IMR-90 (cell line): ENCODE measurements around the gene RSBN1L. TPM values are rescaled to one million over a fixed set of nuclear protein-coding genes. Genes with fewer than 3 reads are reported as not detected.

ENCODE experiments used
- ATAC-seq: fragments of 200-7000 bp; cut with Tn5 transposase; 2 replicates; pipeline ENCODE4 v1.9.1; 2020; ENCODE audit warnings: low read depth, mild to moderate bottlenecking, moderate library complexity
- BruUV-seq: library from RNA; stranded (reverse); fragments of 400-500 nt; replicated peaks from 2 replicates; lab custom pipeline; 2021; lab: Mats Ljungman, UMichigan
- CTCF ChIA-PET: fragments of 300-600 bp; formaldehyde crosslinking; extraction: SDS; loops from one replicate; lab custom pipeline; 2021; ENCODE audit warnings: antibody characterized with exemption; lab: Yijun Ruan, JAX
- POLR2A ChIA-PET: fragments of 300-600 bp; sonication (Branson Sonifier 250); formaldehyde crosslinking; loops from one replicate; lab custom pipeline; 2022; ENCODE audit warnings: antibody characterized with exemption; ENCODE audit not compliant: unreplicated experiment; lab: Charles Lee
- DNase-seq: peaks from one replicate; pipeline ENCODE4 v3.0.0; 2013
- H2AFZ ChIP-seq: replicated peaks from 2 replicates; pipeline ENCODE3; 2013; ENCODE audit warnings: low read length, mild to moderate bottlenecking; ENCODE audit not compliant: poor library complexity
- H2AK5ac ChIP-seq: 2 replicates; pipeline ENCODE4 v1.6.1; 2013; ENCODE audit warnings: low read depth, low read length, inconsistent platforms
- H2AK9ac ChIP-seq: replicated peaks from 2 replicates; pipeline ENCODE3; 2013; ENCODE audit warnings: mild to moderate bottlenecking, low read depth, low read length, moderate library complexity; ENCODE audit not compliant: poor library complexity
- H2BK120ac ChIP-seq: 2 replicates; pipeline ENCODE4 v1.6.1; 2013; ENCODE audit warnings: low read depth, low read length, inconsistent platforms
- H2BK15ac ChIP-seq: 3 replicates; pipeline ENCODE4 v1.6.1; 2013; ENCODE audit warnings: low read depth, low read length, inconsistent platforms
- H2BK20ac ChIP-seq: 2 replicates; pipeline ENCODE4 v1.6.1; 2013; ENCODE audit warnings: low read depth, mild to moderate bottlenecking, inconsistent platforms, low read length, moderate library complexity
- H2BK5ac ChIP-seq: 2 replicates; pipeline ENCODE4 v1.6.1; 2013; ENCODE audit warnings: mild to moderate bottlenecking, low read depth, low read length, inconsistent platforms; ENCODE audit not compliant: poor library complexity, severe bottlenecking
- H3K14ac ChIP-seq: replicated peaks from 2 replicates; pipeline ENCODE4 v1.6.1; 2013; ENCODE audit warnings: low read depth, low read length, inconsistent platforms
- H3K18ac ChIP-seq: 2 replicates; pipeline ENCODE4 v1.6.1; 2013; ENCODE audit warnings: low read depth, low read length, control low read depth
- H3K23ac ChIP-seq: 2 replicates; pipeline ENCODE4 v1.6.1; 2013; ENCODE audit warnings: low read depth, low read length, inconsistent platforms
- H3K27ac ChIP-seq: 2 replicates; pipeline ENCODE4 v1.5.1; 2013; ENCODE audit warnings: mild to moderate bottlenecking, control low read depth, low read length; ENCODE audit not compliant: insufficient read depth
- H3K27me3 ChIP-seq: 2 replicates; pipeline ENCODE4 v1.6.1; 2013; ENCODE audit warnings: low read length; ENCODE audit not compliant: control insufficient read depth, insufficient read depth
- H3K36me3 ChIP-seq: 2 replicates; pipeline ENCODE4 v1.6.1; 2013; ENCODE audit warnings: low read length, mixed read lengths; ENCODE audit not compliant: control insufficient read depth, insufficient read depth
- H3K4ac ChIP-seq: 2 replicates; pipeline ENCODE4 v1.6.1; 2013; ENCODE audit warnings: low read depth, low read length, inconsistent platforms
- H3K4me1 ChIP-seq: 2 replicates; pipeline ENCODE4 v1.6.1; 2013; ENCODE audit warnings: low read length, mixed read lengths; ENCODE audit not compliant: control insufficient read depth, insufficient read depth
- H3K4me2 ChIP-seq: 2 replicates; pipeline ENCODE4 v1.6.1; 2013; ENCODE audit warnings: low read depth, mild to moderate bottlenecking, control low read depth, low read length, moderate library complexity
- H3K4me3 ChIP-seq: 2 replicates; pipeline ENCODE4 v1.5.1; 2013; ENCODE audit warnings: low read depth, mild to moderate bottlenecking, control low read depth, low read length, moderate library complexity; ENCODE audit not compliant: insufficient read depth
- H3K56ac ChIP-seq: 2 replicates; pipeline ENCODE4 v1.6.1; 2013; ENCODE audit warnings: low read length, inconsistent platforms; ENCODE audit not compliant: insufficient read depth; ENCODE audit errors: extremely low read depth
- H3K79me1 ChIP-seq, 2 experiments: 2 replicates each; pipeline ENCODE4 v1.6.1; 2013; ENCODE audit warnings: low read length in 2 of 2, inconsistent platforms in 1 of 2, low read depth in 1 of 2
- H3K9ac ChIP-seq: 2 replicates; pipeline ENCODE4 v1.6.1; 2013; ENCODE audit warnings: low read depth, low read length, control low read depth
- H3K9me1 ChIP-seq: 2 replicates; pipeline ENCODE4 v1.6.1; 2013; ENCODE audit warnings: low read length, inconsistent platforms; ENCODE audit not compliant: insufficient read depth
- H3K9me3 ChIP-seq: 2 replicates; pipeline ENCODE4 v1.6.1; 2013; ENCODE audit warnings: low read length; ENCODE audit not compliant: control insufficient read depth, insufficient read depth
- H4K20me1 ChIP-seq: 2 replicates; pipeline ENCODE4 v1.6.1; 2013; ENCODE audit warnings: low read length, inconsistent platforms; ENCODE audit not compliant: insufficient read depth
- H4K5ac ChIP-seq: 2 replicates; pipeline ENCODE4 v1.6.1; 2013; ENCODE audit warnings: mild to moderate bottlenecking, low read depth, low read length, control low read depth
- H4K8ac ChIP-seq, 2 experiments: 2 replicates each; pipeline ENCODE4 v1.6.1; 2013; ENCODE audit warnings: low read depth in 2 of 2, low read length in 2 of 2, control low read depth in 1 of 2, inconsistent platforms in 1 of 2
- H4K91ac ChIP-seq: 2 replicates; pipeline ENCODE4 v1.6.1; 2013; ENCODE audit warnings: low read depth, low read length, inconsistent platforms; ENCODE audit not compliant: insufficient read depth
- BHLHE40 ChIP-seq: fragments of 150-350 bp; IDR thresholded peaks from 2 replicates; pipeline ENCODE4 v1.6.1; 2016; ENCODE audit warnings: mild to moderate bottlenecking, low read depth, low read length
- CEBPB ChIP-seq: IDR thresholded peaks from 2 replicates; pipeline ENCODE4 v1.6.1; 2012; ENCODE audit warnings: low read depth, low read length, improper control_type of control experiment
- CHD1 ChIP-seq: IDR thresholded peaks from 2 replicates; pipeline ENCODE4 v1.6.1; 2012; ENCODE audit warnings: low read depth, low read length, improper control_type of control experiment
- FOS ChIP-seq: fragments of 150-350 bp; IDR thresholded peaks from 2 replicates; pipeline ENCODE4 v1.6.1; 2016; ENCODE audit warnings: low read depth, low read length
- MAFK ChIP-seq: IDR thresholded peaks from 2 replicates; pipeline ENCODE4 v1.6.1; 2012; ENCODE audit warnings: low read depth, low read length, improper control_type of control experiment
- MAZ ChIP-seq: IDR thresholded peaks from 2 replicates; pipeline ENCODE4 v1.6.1; 2012; ENCODE audit warnings: low read depth, mild to moderate bottlenecking, low read length, improper control_type of control experiment, moderate library complexity, borderline replicate concordance
- MXI1 ChIP-seq: IDR thresholded peaks from 2 replicates; pipeline ENCODE4 v1.6.1; 2012; ENCODE audit warnings: low read depth, mild to moderate bottlenecking, low read length, moderate library complexity, borderline replicate concordance
- NFE2L2 ChIP-seq: fragments of 150-350 bp; IDR thresholded peaks from 2 replicates; pipeline ENCODE4 v1.6.1; 2016; ENCODE audit warnings: low read depth, mild to moderate bottlenecking, low read length
- RAD21 ChIP-seq: IDR thresholded peaks from 2 replicates; pipeline ENCODE4 v1.6.1; 2012; ENCODE audit warnings: low read length, improper control_type of control experiment
- RCOR1 ChIP-seq: IDR thresholded peaks from 2 replicates; pipeline ENCODE4 v1.6.1; 2012; ENCODE audit warnings: mild to moderate bottlenecking, low read length, improper control_type of control experiment; ENCODE audit not compliant: insufficient replicate concordance
- RFX5 ChIP-seq: IDR thresholded peaks from 2 replicates; pipeline ENCODE4 v1.8.0; 2012; ENCODE audit warnings: low read depth, mild to moderate bottlenecking, low read length, moderate library complexity
- SMC3 ChIP-seq: fragments of 150-350 bp; IDR thresholded peaks from 2 replicates; pipeline ENCODE4 v1.6.1; 2016; ENCODE audit warnings: low read depth, mild to moderate bottlenecking, antibody characterized with exemption, low read length, moderate library complexity
- WGBS, 2 experiments: methylation state at CpG; one replicate each; pipeline versions ENCODE4 v1.1.5 to v1.1.7; 2013; ENCODE audit warnings: missing lambda C conversion rate in 2 of 2; ENCODE audit not compliant: insufficient read length in 1 of 2; ENCODE audit errors: extremely low coverage in 2 of 2; 5-methylcytosine and 5-hydroxymethylcytosine counted together
- dilution Hi-C: fragments of 300-500 bp; cut with HindIII; formaldehyde crosslinking; loops from one replicate; pipeline ENCODE4 v1.14.3; 2018; ENCODE audit warnings: low sequenced_read_pairs; ENCODE audit not compliant: unreplicated experiment
- in situ Hi-C: fragments of 300-500 bp; cut with MboI; formaldehyde crosslinking; loops from 3 replicates; pipeline ENCODE4 v1.14.3; 2019; ENCODE audit warnings: low sequenced_read_pairs, inconsistent platforms, mixed read lengths
- intact Hi-C: fragments of 100-400 bp; cut with micrococcal nuclease; formaldehyde crosslinking; loops from 2 replicates; pipeline ENCODE4 v1.10.0; 2022
- polyA plus RNA-seq, 3 experiments: library from polyadenylated mRNA; depleted of rRNA; stranded (reverse); fragments of >200 nt; gene quantifications; 2 replicates each; pipeline ENCODE4 v1.2.3, GENCODE V29; 2012; ENCODE audit warnings: low replicate concordance in 1 of 3
- total RNA-seq: library from RNA; depleted of rRNA; stranded (reverse); fragments of >200 nt; gene quantifications from 2 replicates; pipeline ENCODE4 v1.2.3, GENCODE V29; 2012
- TF ChIP-seq, protein P1 (sequence below): fragments of 150-350 bp; IDR thresholded peaks from 2 replicates; pipeline ENCODE4 v1.6.1; 2016; ENCODE audit warnings: low read depth, mild to moderate bottlenecking, low read length, moderate library complexity, borderline replicate concordance
- TF ChIP-seq, protein P2 (sequence below): conservative IDR thresholded peaks from 2 replicates; pipeline ENCODE4 v1.5.1; 2012; ENCODE audit warnings: mild to moderate bottlenecking, low read depth, low read length, improper control_type of control experiment
- TF ChIP-seq, protein P3 (sequence below): fragments of 150-350 bp; IDR thresholded peaks from 2 replicates; pipeline ENCODE4 v1.6.1; 2017; ENCODE audit warnings: mild to moderate bottlenecking, antibody characterized with exemption, low read length, low read depth

Gene RSBN1L
- total and polyA plus RNA-seq, 2 of the 4 experiments (the other 2 are of a cell fraction), result 7.8 to 14.7 TPM

DNA sequence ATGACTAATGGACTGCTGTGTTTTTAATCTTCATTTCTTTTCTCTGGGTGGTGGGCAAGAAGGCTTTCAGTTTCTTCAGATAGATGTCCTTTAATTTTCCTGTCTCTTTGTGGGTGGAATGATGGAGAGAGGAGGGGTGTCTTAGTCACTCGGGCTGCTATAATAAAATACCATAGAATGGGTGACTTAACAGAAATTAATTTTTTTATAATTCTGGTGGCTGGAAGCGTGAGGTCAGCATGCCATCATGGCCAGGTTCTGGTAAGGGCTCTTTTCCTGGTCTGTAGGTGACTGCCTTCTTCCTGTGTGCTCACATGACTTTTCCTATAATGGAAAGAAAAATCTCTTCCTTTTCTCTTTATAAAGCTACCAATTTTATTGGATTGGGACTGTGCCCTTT, 6.3 kb downstream of the RSBN1L start:
- Histone ChIP-seq H2BK120ac (no peak overlapping the region), H3K4me2 (no peak overlapping the region; the same call in 1 of the 2 replicates), H2BK5ac (no peak overlapping the region), H3K4me1 (peaks cover 1% of the 10 kb centered on the region; the same call in 1 of the 2 replicates), H4K5ac (no peak overlapping the region), H3K18ac (no peak overlapping the region), H3K36me3 (no peaks in the 10 kb centered on the region), H3K27me3 (no peaks in the 10 kb centered on the region), H2AK9ac (no peak overlapping the region), H3K27ac (no peak overlapping the region), H4K20me1 (peaks cover 35% of the 10 kb centered on the region; the same call in 1 of the 2 replicates), H3K9me3 (no peaks in the 10 kb centered on the region), H2AFZ (no peak overlapping the region), H3K9me1 (0 out of 2 replicates have a peak, but pooled peaks cover 4% of the 10 kb centered on the region), H3K4ac (no peak overlapping the region), H4K8ac (no peak overlapping the region), H4K91ac (no peak overlapping the region), H2AK5ac (no peak overlapping the region), H3K14ac (no peak overlapping the region), H3K56ac (no peak overlapping the region), H3K9ac (no peak overlapping the region), H2BK20ac (no peak overlapping the region), H3K79me1 (peaks cover 10 to 47% of the 10 kb centered on the region in 2 experiments), H3K4me3 (no peak overlapping the region), H2BK15ac (no peak overlapping the region), H3K23ac (peak overlapping the region; percentile 35; the same call in 1 of the 2 replicates)
- ATAC-seq (no peak), DNase-seq (no peak)
- ChIA-PET POLR2A (no interaction called here), CTCF (interaction anchor here (1.0 kb wide), 1 partner anchor 20 kb away, joined by 3 read pairs; no protein-coding TSS in a partner anchor)
- intact Hi-C loops, result no loop called here
- no peak for TF ChIP-seq BHLHE40
- no peak for TF ChIP-seq MAZ
- TF ChIP-seq, protein P1, sequence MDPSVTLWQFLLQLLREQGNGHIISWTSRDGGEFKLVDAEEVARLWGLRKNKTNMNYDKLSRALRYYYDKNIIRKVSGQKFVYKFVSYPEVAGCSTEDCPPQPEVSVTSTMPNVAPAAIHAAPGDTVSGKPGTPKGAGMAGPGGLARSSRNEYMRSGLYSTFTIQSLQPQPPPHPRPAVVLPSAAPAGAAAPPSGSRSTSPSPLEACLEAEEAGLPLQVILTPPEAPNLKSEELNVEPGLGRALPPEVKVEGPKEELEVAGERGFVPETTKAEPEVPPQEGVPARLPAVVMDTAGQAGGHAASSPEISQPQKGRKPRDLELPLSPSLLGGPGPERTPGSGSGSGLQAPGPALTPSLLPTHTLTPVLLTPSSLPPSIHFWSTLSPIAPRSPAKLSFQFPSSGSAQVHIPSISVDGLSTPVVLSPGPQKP, result no peak
- TF ChIP-seq, protein P2, sequence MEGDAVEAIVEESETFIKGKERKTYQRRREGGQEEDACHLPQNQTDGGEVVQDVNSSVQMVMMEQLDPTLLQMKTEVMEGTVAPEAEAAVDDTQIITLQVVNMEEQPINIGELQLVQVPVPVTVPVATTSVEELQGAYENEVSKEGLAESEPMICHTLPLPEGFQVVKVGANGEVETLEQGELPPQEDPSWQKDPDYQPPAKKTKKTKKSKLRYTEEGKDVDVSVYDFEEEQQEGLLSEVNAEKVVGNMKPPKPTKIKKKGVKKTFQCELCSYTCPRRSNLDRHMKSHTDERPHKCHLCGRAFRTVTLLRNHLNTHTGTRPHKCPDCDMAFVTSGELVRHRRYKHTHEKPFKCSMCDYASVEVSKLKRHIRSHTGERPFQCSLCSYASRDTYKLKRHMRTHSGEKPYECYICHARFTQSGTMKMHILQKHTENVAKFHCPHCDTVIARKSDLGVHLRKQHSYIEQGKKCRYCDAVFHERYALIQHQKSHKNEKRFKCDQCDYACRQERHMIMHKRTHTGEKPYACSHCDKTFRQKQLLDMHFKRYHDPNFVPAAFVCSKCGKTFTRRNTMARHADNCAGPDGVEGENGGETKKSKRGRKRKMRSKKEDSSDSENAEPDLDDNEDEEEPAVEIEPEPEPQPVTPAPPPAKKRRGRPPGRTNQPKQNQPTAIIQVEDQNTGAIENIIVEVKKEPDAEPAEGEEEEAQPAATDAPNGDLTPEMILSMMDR, result no peak
- no peak for TF ChIP-seq CHD1
- no peak for TF ChIP-seq CEBPB
- TF ChIP-seq RAD21, result no peak
- no peak for TF ChIP-seq RCOR1
- no peak for TF ChIP-seq RFX5
- TF ChIP-seq FOS, result no peak
- TF ChIP-seq MXI1, result no peak
- TF ChIP-seq, protein P3, sequence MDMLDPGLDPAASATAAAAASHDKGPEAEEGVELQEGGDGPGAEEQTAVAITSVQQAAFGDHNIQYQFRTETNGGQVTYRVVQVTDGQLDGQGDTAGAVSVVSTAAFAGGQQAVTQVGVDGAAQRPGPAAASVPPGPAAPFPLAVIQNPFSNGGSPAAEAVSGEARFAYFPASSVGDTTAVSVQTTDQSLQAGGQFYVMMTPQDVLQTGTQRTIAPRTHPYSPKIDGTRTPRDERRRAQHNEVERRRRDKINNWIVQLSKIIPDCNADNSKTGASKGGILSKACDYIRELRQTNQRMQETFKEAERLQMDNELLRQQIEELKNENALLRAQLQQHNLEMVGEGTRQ, result no peak
- TF ChIP-seq MAFK, result no peak
- TF ChIP-seq SMC3, result no peak
- no peak for TF ChIP-seq NFE2L2
- dilution Hi-C loops, result no loop called here
- in situ Hi-C loops, result no loop called here
- no TSS peak for BruUV-seq
- WGBS, 2 experiments, result no CpG with 5 or more reads among the region's 2 CpGs
